Liver (tissue), 9 donors: ENCODE results near the gene ZCCHC14. TPM values are rescaled to one million over a fixed set of nuclear protein-coding genes. Genes with fewer than 3 reads are reported as not detected.

Source experiments
- DNase-seq: peaks from one replicate; pipeline ENCODE4 v3.0.0-alpha.2; 2017; ENCODE audit warnings: low spot score
- H3K27ac ChIP-seq, 2 donors: one replicate each; pipeline ENCODE4 v1.7.0; 2013; ENCODE audit warnings: inconsistent platforms in 2 of 2, low read length in 2 of 2, control low read depth in 1 of 2, low read depth in 1 of 2, mild to moderate bottlenecking in 1 of 2
- H3K27me3 ChIP-seq, 4 donors: one replicate each; pipeline versions ENCODE4 v1.6.1 to v1.7.0; 2013; ENCODE audit warnings: low read length in 3 of 4, inconsistent platforms in 1 of 4, mild to moderate bottlenecking in 1 of 4, moderate library complexity in 1 of 4; ENCODE audit not compliant: control insufficient read depth in 4 of 4, insufficient read depth in 4 of 4
- H3K36me3 ChIP-seq, 4 donors: one replicate each; pipeline versions ENCODE4 v1.6.1 to v1.7.0; 2013; ENCODE audit warnings: low read length in 3 of 4, mild to moderate bottlenecking in 3 of 4, low read depth in 1 of 4, moderate library complexity in 1 of 4; ENCODE audit not compliant: control insufficient read depth in 4 of 4, insufficient read depth in 3 of 4
- H3K4me1 ChIP-seq, 4 donors: one replicate each; pipeline versions ENCODE4 v1.6.1 to v1.7.0; 2013; ENCODE audit warnings: low read length in 3 of 4, mild to moderate bottlenecking in 3 of 4, moderate library complexity in 1 of 4; ENCODE audit not compliant: control insufficient read depth in 4 of 4, insufficient read depth in 4 of 4
- H3K4me3 ChIP-seq, 3 donors: one replicate each; pipeline versions ENCODE4 v1.6.1 to v1.7.0; 2013; ENCODE audit warnings: low read length in 3 of 3, control low read depth in 1 of 3, low read depth in 1 of 3, mild to moderate bottlenecking in 1 of 3
- H3K9ac ChIP-seq, 2 donors: one replicate each; pipeline ENCODE4 v1.7.0; 2013; ENCODE audit warnings: low read length in 2 of 2, mild to moderate bottlenecking in 2 of 2, moderate library complexity in 2 of 2, control low read depth in 1 of 2, low read depth in 1 of 2
- H3K9me3 ChIP-seq, 4 donors: one replicate each; pipeline versions ENCODE4 v1.6.1 to v1.7.0; 2013; ENCODE audit warnings: low read length in 3 of 4; ENCODE audit not compliant: control insufficient read depth in 4 of 4
- EGR1 ChIP-seq, 2 donors: IDR thresholded peaks; 2 replicates each; pipeline ENCODE4 v1.6.1; 2016 to 2018; ENCODE audit warnings: antibody characterized with exemption in 2 of 2, low read depth in 2 of 2
- FOXA1 ChIP-seq: IDR thresholded peaks from 2 replicates; pipeline ENCODE4 v1.6.1; 2016; ENCODE audit warnings: antibody characterized with exemption
- FOXA2 ChIP-seq: IDR thresholded peaks from 2 replicates; pipeline ENCODE4 v1.6.1; 2016; ENCODE audit warnings: antibody characterized with exemption
- GABPA ChIP-seq, 2 donors: IDR thresholded peaks in 1 of 2; conservative IDR thresholded peaks in 1 of 2; 2 replicates each; pipeline ENCODE4 v1.6.1; 2016; ENCODE audit warnings: antibody characterized with exemption in 2 of 2, mild to moderate bottlenecking in 1 of 2, moderate library complexity in 1 of 2
- HNF4A ChIP-seq, 2 donors: conservative IDR thresholded peaks; 2 replicates each; pipeline ENCODE4 v1.6.1; 2016; ENCODE audit warnings: antibody characterized with exemption in 2 of 2, mild to moderate bottlenecking in 2 of 2
- HNF4G ChIP-seq: IDR thresholded peaks from 2 replicates; pipeline ENCODE4 v1.6.1; 2016; ENCODE audit warnings: antibody characterized with exemption
- JUND ChIP-seq, 2 donors: IDR thresholded peaks; 2 replicates each; pipeline ENCODE4 v1.6.1; 2016; ENCODE audit warnings: antibody characterized with exemption in 2 of 2
- RAD21 ChIP-seq, 2 donors: IDR thresholded peaks; 2 replicates each; pipeline ENCODE4 v1.6.1; 2016; ENCODE audit warnings: antibody characterized with exemption in 2 of 2, mild to moderate bottlenecking in 2 of 2
- REST ChIP-seq: IDR thresholded peaks from 2 replicates; pipeline ENCODE4 v1.6.1; 2016; ENCODE audit warnings: antibody characterized with exemption, mild to moderate bottlenecking
- RXRA ChIP-seq, 2 donors: IDR thresholded peaks; 2 replicates each; pipeline ENCODE4 v1.6.1; 2017 to 2018; ENCODE audit warnings: antibody characterized with exemption in 2 of 2, mild to moderate bottlenecking in 1 of 2
- SP1 ChIP-seq: IDR thresholded peaks from 2 replicates; pipeline ENCODE4 v1.6.1; 2018; ENCODE audit warnings: antibody characterized with exemption, mild to moderate bottlenecking
- TAF1 ChIP-seq: conservative IDR thresholded peaks from 2 replicates; pipeline ENCODE4 v1.6.1; 2016; ENCODE audit warnings: antibody characterized with exemption, mild to moderate bottlenecking
- YY1 ChIP-seq: IDR thresholded peaks from 2 replicates; pipeline ENCODE4 v1.6.1; 2016; ENCODE audit warnings: antibody characterized with exemption, mild to moderate bottlenecking
- WGBS: extraction: QIAGEN DNeasy Blood & Tissue Kit; methylation state at CpG from one replicate; pipeline ENCODE4 v1.1.7; 2013; 5-methylcytosine and 5-hydroxymethylcytosine counted together
- polyA plus RNA-seq, 2 donors: library from polyadenylated mRNA; stranded (reverse) in 1 of 2; unstranded in 1 of 2; fragments of 200-250 nt in 1 of 2; fragments of >200 nt in 1 of 2; fragmentation: Nextera tagmentation in 1 of 2; extraction: Ambion mirVana in 1 of 2; gene quantifications; one replicate each; pipeline versions ENCODE4 v1.2.1 to v1.2.3, GENCODE V29; 2013 to 2015
- total RNA-seq, 2 donors: library from RNA; depleted of rRNA; stranded (reverse); fragments of >200 nt; gene quantifications; one replicate each; pipeline ENCODE4 v1.2.3, GENCODE V29; 2014
- TF ChIP-seq, protein P1 (sequence below): IDR thresholded peaks from 2 replicates; pipeline ENCODE4 v1.6.1; 2016; ENCODE audit warnings: antibody characterized with exemption
- TF ChIP-seq, protein P2 (sequence below): IDR thresholded peaks from 2 replicates; pipeline ENCODE4 v1.6.1; 2016; ENCODE audit warnings: antibody characterized with exemption
- TF ChIP-seq, protein P3 (sequence below): IDR thresholded peaks from 2 replicates; pipeline ENCODE4 v1.6.1; 2016; ENCODE audit warnings: antibody characterized with exemption
- donor health status: healthy.
- donor health status: healthy.
- donor health status: healthy.
- donor health status: healthy.
- donor health status: healthy.

Gene ZCCHC14
- total and polyA plus RNA-seq, 4 donors, result 6.3 to 21.7 (median 8.0) TPM

DNA sequence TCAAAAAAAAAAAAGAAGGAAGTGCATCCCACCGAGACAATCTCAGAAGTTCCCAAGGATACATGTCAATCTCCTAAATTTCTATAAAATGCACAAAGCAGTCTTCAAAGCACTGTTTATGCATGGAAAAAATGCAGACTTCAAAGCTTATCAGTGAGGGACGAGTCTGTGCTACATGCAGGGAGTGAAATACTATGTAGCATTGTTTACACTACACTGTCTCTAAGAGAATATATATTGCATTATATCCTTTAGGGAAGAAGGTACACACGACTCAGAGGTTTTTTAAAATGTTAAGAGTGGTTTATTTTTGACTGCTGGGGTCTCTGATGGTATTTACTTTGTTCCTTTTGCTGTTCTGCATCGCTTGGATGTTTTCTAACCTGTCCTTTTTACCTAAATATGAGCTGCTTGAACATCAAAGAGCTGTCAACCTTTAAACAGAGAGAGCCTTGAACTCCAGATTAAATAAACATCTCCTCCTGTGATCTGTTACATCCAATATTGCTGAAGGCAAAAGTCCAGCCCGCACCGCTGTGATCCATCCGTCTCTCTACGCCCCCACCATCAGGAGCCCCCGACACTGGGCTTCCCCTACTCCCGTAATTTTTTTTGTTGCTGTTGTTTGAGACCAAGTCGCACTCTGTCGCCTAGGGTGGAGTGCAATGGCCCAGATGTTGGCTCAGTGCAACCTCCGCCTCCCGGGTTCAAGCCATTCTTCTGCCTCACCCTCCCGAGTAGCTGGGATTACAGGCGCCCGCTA, 110.6 kb downstream of the ZCCHC14 start:
- Histone ChIP-seq H3K9ac (peak overlapping the region; percentile 66 to 88), H3K36me3 (no peaks in the 10 kb centered on the region), H3K4me3 (peak overlapping the region; percentile 72 to 96 (median 93)), H3K4me1 (peaks cover 14 to 47% (median 36%) of the 10 kb centered on the region in 4 donors), H3K27ac (peak overlapping the region; percentile 95), H3K27me3 (no peaks in the 10 kb centered on the region), H3K9me3 (no peaks in the 10 kb centered on the region)
- peak; percentile 53 for DNase-seq
- TF ChIP-seq, protein P1, sequence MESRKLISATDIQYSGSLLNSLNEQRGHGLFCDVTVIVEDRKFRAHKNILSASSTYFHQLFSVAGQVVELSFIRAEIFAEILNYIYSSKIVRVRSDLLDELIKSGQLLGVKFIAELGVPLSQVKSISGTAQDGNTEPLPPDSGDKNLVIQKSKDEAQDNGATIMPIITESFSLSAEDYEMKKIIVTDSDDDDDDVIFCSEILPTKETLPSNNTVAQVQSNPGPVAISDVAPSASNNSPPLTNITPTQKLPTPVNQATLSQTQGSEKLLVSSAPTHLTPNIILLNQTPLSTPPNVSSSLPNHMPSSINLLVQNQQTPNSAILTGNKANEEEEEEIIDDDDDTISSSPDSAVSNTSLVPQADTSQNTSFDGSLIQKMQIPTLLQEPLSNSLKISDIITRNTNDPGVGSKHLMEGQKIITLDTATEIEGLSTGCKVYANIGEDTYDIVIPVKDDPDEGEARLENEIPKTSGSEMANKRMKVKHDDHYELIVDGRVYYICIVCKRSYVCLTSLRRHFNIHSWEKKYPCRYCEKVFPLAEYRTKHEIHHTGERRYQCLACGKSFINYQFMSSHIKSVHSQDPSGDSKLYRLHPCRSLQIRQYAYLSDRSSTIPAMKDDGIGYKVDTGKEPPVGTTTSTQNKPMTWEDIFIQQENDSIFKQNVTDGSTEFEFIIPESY, result peak; percentile 33
- TF ChIP-seq HNF4G, result peak; percentile 50
- TF ChIP-seq, protein P2, sequence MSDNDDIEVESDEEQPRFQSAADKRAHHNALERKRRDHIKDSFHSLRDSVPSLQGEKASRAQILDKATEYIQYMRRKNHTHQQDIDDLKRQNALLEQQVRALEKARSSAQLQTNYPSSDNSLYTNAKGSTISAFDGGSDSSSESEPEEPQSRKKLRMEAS, result no peak
- TF ChIP-seq YY1, result no peak
- TF ChIP-seq REST, result peak; percentile 43
- no peak for TF ChIP-seq GABPA (IDR thresholded peaks at IDR 0.05 in 1 of 2, conservative IDR thresholded peaks at IDR 0.05 in 1 of 2)
- no peak for TF ChIP-seq EGR1 (IDR thresholded peaks at IDR 0.05; ENCODE audit: low read depth in 2 of 2)
- TF ChIP-seq HNF4A (conservative IDR thresholded peaks at IDR 0.05), result peak; percentile 80 to 84
- TF ChIP-seq FOXA2, result peak; percentile 78
- no peak for TF ChIP-seq JUND (IDR thresholded peaks at IDR 0.05)
- TF ChIP-seq, protein P3, sequence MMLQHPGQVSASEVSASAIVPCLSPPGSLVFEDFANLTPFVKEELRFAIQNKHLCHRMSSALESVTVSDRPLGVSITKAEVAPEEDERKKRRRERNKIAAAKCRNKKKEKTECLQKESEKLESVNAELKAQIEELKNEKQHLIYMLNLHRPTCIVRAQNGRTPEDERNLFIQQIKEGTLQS, result no peak
- TF ChIP-seq RXRA (IDR thresholded peaks at IDR 0.05), result peak; percentile 83
- peak; percentile 63 for TF ChIP-seq SP1
- peak; percentile 33 for TF ChIP-seq FOXA1
- 15% methylated on average over 17 of the region's 17 CpGs for WGBS

DNA sequence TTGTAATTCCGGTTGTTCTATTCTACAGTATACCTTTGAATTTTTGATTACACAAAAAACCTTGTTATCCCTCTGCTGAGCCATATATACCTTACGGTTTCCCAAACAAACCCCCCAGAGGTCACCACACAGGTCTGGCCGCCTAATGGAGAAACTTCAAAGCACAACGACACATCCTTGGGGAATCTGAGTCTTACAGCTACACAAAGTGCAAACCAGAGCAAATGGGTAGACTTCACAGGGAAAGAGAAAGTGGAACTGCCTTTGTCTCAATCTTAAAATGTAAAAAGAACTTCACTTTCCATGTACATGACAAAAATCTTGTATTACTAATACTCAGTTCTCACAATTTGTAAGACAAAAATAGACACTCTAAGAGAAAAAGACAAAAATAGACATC, 111.9 kb downstream of the ZCCHC14 start:
- Histone ChIP-seq H3K9ac (peak overlapping the region; percentile 42 to 88), H3K27me3 (no peaks in the 10 kb centered on the region), H3K4me1 (peaks cover 14 to 48% (median 40%) of the 10 kb centered on the region in 4 donors), H3K9me3 (no peaks in the 10 kb centered on the region), H3K27ac (peak overlapping the region; percentile 95), H3K36me3 (no peaks in the 10 kb centered on the region), H3K4me3 (peak overlapping the region in 2 of 3 donors; percentile 93 to 96)
- TF ChIP-seq FOXA1 (no peak), TAF1 (no peak), HNF4G (no peak), RAD21 (IDR thresholded peaks at IDR 0.05) (no peak), SP1 (no peak), GABPA (IDR thresholded peaks at IDR 0.05 in 1 of 2, conservative IDR thresholded peaks at IDR 0.05 in 1 of 2) (no peak)
- TF ChIP-seq, protein P1, result no peak
- TF ChIP-seq, protein P2, result no peak
- no peak for DNase-seq
- WGBS, result 43% methylated on average over 4 of the region's 4 CpGs
